GM23338 (cell line): ENCODE results near the gene POLG2. TPM values are rescaled to one million over a fixed set of nuclear protein-coding genes. Genes with fewer than 3 reads are reported as not detected.

Source experiments
- ATAC-seq: fragments of 200-7000 bp; cut with Tn5 transposase; 3 replicates; pipeline ENCODE4 v1.9.1; 2020
- DNase-seq: peaks from one replicate; pipeline ENCODE4 v3.0.0-alpha.2; 2015; ENCODE audit warnings: low spot score
- H2AFZ ChIP-seq: fragments of 200-600 bp; sonication (generic); 2 replicates; pipeline ENCODE4 v1.8.0; 2016; ENCODE audit warnings: antibody characterized with exemption, mild to moderate bottlenecking, moderate library complexity
- H3F3A ChIP-seq: fragments of 200-600 bp; sonication (generic); replicated peaks from 2 replicates; pipeline ENCODE4 v1.8.0; 2017; ENCODE audit warnings: antibody characterized with exemption, mixed run types, low read depth
- H3K27ac ChIP-seq: fragments of 200-600 bp; sonication (generic); 2 replicates; pipeline ENCODE4 v1.6.1; 2016; ENCODE audit warnings: low read depth
- H3K27me3 ChIP-seq: fragments of 200-600 bp; sonication (generic); 2 replicates; pipeline ENCODE4 v1.8.0; 2016; ENCODE audit warnings: mild to moderate bottlenecking, mixed run types, moderate library complexity; ENCODE audit not compliant: insufficient read depth
- H3K36me3 ChIP-seq: fragments of 200-600 bp; sonication (generic); 2 replicates; pipeline ENCODE4 v1.8.0; 2016; ENCODE audit warnings: mild to moderate bottlenecking; ENCODE audit not compliant: insufficient read depth
- H3K4me1 ChIP-seq: fragments of 200-600 bp; sonication (generic); 2 replicates; pipeline ENCODE4 v1.8.0; 2016; ENCODE audit warnings: mild to moderate bottlenecking, moderate library complexity; ENCODE audit not compliant: insufficient read depth
- H3K4me2 ChIP-seq: fragments of 200-600 bp; sonication (generic); 2 replicates; pipeline ENCODE4 v1.7.1; 2017; ENCODE audit warnings: mixed run types
- H3K4me3 ChIP-seq: fragments of 200-600 bp; sonication (generic); 2 replicates; pipeline ENCODE4 v1.6.1; 2016; ENCODE audit warnings: mixed run types
- H3K79me2 ChIP-seq: fragments of 200-600 bp; sonication (generic); replicated peaks from 2 replicates; pipeline ENCODE4 v1.8.0; 2017; ENCODE audit warnings: mild to moderate bottlenecking; ENCODE audit not compliant: insufficient read depth
- H3K9me2 ChIP-seq: fragments of 200-600 bp; sonication (generic); 2 replicates; pipeline ENCODE4 v1.8.0; 2017; ENCODE audit not compliant: insufficient read depth
- H4K20me1 ChIP-seq: fragments of 200-600 bp; sonication (generic); replicated peaks from 2 replicates; pipeline ENCODE4 v1.8.0; 2017; ENCODE audit warnings: mild to moderate bottlenecking; ENCODE audit not compliant: insufficient read depth
- H3K27ac Mint-ChIP-seq: 2 replicates; pipeline ENCODE4 v1.8.0; 2020; ENCODE audit warnings: inconsistent platforms, mild to moderate bottlenecking, moderate library complexity, mixed read lengths
- H3K27me3 Mint-ChIP-seq: 3 replicates; pipeline ENCODE4 v1.8.0; 2022; ENCODE audit warnings: low read depth, mild to moderate bottlenecking, moderate library complexity, mixed read lengths, inconsistent platforms; ENCODE audit not compliant: insufficient read depth, poor library complexity
- H3K36me3 Mint-ChIP-seq: 3 replicates; pipeline ENCODE4 v1.8.0; 2021; ENCODE audit warnings: low read depth, mild to moderate bottlenecking, inconsistent platforms, moderate library complexity, mixed read lengths
- H3K4me1 Mint-ChIP-seq: 3 replicates; pipeline ENCODE4 v1.8.0; 2020; ENCODE audit warnings: mild to moderate bottlenecking, inconsistent platforms, mixed read lengths
- H3K4me3 Mint-ChIP-seq: 3 replicates; pipeline ENCODE4 v1.8.0; 2021; ENCODE audit warnings: moderate library complexity, mild to moderate bottlenecking, inconsistent platforms, mixed read lengths
- H3K9me3 Mint-ChIP-seq: 3 replicates; pipeline ENCODE4 v1.8.0; 2020; ENCODE audit warnings: moderate library complexity, mild to moderate bottlenecking, inconsistent platforms, mixed read lengths
- CREB1 ChIP-seq: fragments of 250-450 bp; sonication (Bioruptor Pico); IDR thresholded peaks from 2 replicates; pipeline ENCODE4 v1.5.0; 2020; ENCODE audit warnings: low read depth, mild to moderate bottlenecking, moderate library complexity
- ETS1 ChIP-seq: IDR thresholded peaks from 2 replicates; pipeline ENCODE4 v1.6.1; 2016; ENCODE audit warnings: antibody characterized with exemption
- EZH2 ChIP-seq: fragments of 200-600 bp; sonication (generic); IDR thresholded peaks from one replicate; pipeline ENCODE4 v1.8.0; 2017; ENCODE audit warnings: antibody characterized with exemption, mild to moderate bottlenecking, low read depth; ENCODE audit not compliant: unreplicated experiment
- EZH2phosphoT487 ChIP-seq: fragments of 200-600 bp; sonication (generic); IDR thresholded peaks from one replicate; pipeline ENCODE4 v1.8.1; 2018; ENCODE audit warnings: antibody characterized with exemption; ENCODE audit not compliant: unreplicated experiment
- JUNB ChIP-seq: IDR thresholded peaks from one replicate; pipeline ENCODE4 v1.6.1; 2016; ENCODE audit warnings: antibody characterized with exemption; ENCODE audit not compliant: unreplicated experiment
- NANOG ChIP-seq: IDR thresholded peaks from 2 replicates; pipeline ENCODE4 v1.6.1; 2016; ENCODE audit warnings: antibody characterized with exemption, borderline replicate concordance
- POLR2AphosphoS5 ChIP-seq: IDR thresholded peaks from 2 replicates; pipeline ENCODE4 v1.6.1; 2016; ENCODE audit warnings: antibody characterized with exemption, low read depth
- STAT1 ChIP-seq: IDR thresholded peaks from one replicate; pipeline ENCODE4 v1.6.1; 2016; ENCODE audit warnings: antibody characterized with exemption; ENCODE audit not compliant: unreplicated experiment
- ZNF114 ChIP-seq: fragments of 250-450 bp; sonication (Bioruptor Pico); IDR thresholded peaks from 2 replicates; pipeline ENCODE4 v1.5.0; 2020; ENCODE audit warnings: mild to moderate bottlenecking, moderate library complexity
- ZNF331 ChIP-seq: fragments of 250-450 bp; sonication (Bioruptor Pico); IDR thresholded peaks from 2 replicates; pipeline ENCODE4 v1.5.0; 2020; ENCODE audit warnings: low read depth, mild to moderate bottlenecking, moderate library complexity
- ZNF462 ChIP-seq: fragments of 250-450 bp; sonication (Bioruptor Pico); IDR thresholded peaks from 2 replicates; pipeline ENCODE4 v1.5.0; 2020; ENCODE audit warnings: mild to moderate bottlenecking, moderate library complexity
- polyA plus RNA-seq: library from polyadenylated mRNA; unstranded; fragments of >200 nt; fragmentation: Nextera tagmentation; extraction: Ambion mirVana; gene quantifications from 2 replicates; pipeline ENCODE4 v1.2.1, GENCODE V29; 2016
- total RNA-seq: library from RNA; depleted of rRNA; stranded (reverse); fragments of >200 nt; shearing (Covaris generic); gene quantifications from 2 replicates; pipeline ENCODE4 v1.2.3, GENCODE V29; 2014
- TF ChIP-seq, protein P1 (sequence below), 2 experiments: fragments of 200-600 bp in 1 of 2; sonication (generic) in 1 of 2; conservative IDR thresholded peaks; 2 replicates each; pipeline versions ENCODE4 v1.5.1 to v1.6.1; 2016 to 2017; ENCODE audit warnings: antibody characterized with exemption in 2 of 2, low read depth in 2 of 2, mild to moderate bottlenecking in 2 of 2, moderate library complexity in 1 of 2
- TF ChIP-seq, protein P2 (sequence below): IDR thresholded peaks from one replicate; pipeline ENCODE4 v1.6.1; 2018; ENCODE audit warnings: antibody characterized with exemption; ENCODE audit not compliant: unreplicated experiment

POLG2 gene
- total and polyA plus RNA-seq, 2 experiments from 2014 or later = 20.2 to 28.0 TPM

DNA sequence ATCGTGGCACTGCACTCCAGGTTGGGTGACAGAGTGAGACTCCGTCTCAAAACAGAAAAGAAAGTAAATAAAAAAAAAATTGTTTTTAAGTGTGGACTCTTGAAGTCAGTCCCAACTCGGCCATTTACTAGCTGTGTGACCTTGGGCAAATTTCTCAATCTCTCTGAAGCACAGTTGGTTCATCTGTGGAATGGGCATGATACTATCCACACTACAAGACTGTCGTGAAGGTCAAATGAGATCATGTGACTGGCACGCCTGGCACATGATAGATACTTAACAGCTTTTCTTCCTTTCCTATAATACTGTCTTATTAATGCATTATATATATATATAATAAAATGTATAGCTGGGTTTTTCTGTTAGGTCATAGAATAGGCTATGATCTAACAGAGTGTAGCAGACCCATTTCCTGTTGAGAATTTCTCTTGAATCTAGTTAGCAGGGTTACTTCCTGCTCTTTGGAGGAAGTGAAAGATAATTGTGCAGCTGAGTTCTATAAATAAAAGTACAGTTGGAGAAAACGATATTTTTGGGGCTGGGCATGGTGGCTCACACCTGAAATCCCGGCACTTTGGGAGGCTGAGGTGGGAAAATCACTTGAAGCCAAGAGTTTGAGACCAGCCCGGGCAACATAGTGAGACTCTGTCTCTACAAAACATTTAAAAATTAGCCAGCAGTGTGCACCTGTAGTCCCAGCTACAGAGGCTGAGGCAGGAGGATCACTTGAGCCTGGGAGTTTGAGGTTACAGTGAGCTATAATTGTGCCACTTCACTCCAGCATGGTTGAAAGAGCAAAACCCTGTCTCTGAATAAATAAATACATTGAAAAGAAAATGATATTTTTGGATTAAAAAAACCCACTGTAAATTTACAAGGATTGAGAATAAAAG lies 40.6 kb downstream of the POLG2 start:
- no peak overlapping the region for H3K27ac Mint-ChIP-seq
- H3K9me3 Mint-ChIP-seq = no peaks in the 10 kb centered on the region
- no peak overlapping the region for H2AFZ ChIP-seq
- no peaks in the 10 kb centered on the region for H3K4me1 Mint-ChIP-seq
- DNase-seq = no peak
- H3K79me2 ChIP-seq = no peaks in the 10 kb centered on the region
- H3K4me3 ChIP-seq = no peak overlapping the region
- no peaks in the 10 kb centered on the region for H3K27me3 ChIP-seq
- H4K20me1 ChIP-seq = no peaks in the 10 kb centered on the region
- no peak overlapping the region for H3K4me2 ChIP-seq
- no peaks in the 10 kb centered on the region for H3K36me3 Mint-ChIP-seq
- TF ChIP-seq POLR2AphosphoS5 = no peak
- TF ChIP-seq, protein P1, sequence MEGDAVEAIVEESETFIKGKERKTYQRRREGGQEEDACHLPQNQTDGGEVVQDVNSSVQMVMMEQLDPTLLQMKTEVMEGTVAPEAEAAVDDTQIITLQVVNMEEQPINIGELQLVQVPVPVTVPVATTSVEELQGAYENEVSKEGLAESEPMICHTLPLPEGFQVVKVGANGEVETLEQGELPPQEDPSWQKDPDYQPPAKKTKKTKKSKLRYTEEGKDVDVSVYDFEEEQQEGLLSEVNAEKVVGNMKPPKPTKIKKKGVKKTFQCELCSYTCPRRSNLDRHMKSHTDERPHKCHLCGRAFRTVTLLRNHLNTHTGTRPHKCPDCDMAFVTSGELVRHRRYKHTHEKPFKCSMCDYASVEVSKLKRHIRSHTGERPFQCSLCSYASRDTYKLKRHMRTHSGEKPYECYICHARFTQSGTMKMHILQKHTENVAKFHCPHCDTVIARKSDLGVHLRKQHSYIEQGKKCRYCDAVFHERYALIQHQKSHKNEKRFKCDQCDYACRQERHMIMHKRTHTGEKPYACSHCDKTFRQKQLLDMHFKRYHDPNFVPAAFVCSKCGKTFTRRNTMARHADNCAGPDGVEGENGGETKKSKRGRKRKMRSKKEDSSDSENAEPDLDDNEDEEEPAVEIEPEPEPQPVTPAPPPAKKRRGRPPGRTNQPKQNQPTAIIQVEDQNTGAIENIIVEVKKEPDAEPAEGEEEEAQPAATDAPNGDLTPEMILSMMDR (conservative IDR thresholded peaks at IDR 0.05; ENCODE audit: low read depth in 2 of 2) = no peak
- TF ChIP-seq ZNF114 (CRISPR knock-in tag) = no peak
- no peak for TF ChIP-seq JUNB
- no peak for TF ChIP-seq NANOG
- no peak for TF ChIP-seq EZH2phosphoT487
- no peak for TF ChIP-seq EZH2
- TF ChIP-seq ETS1 = no peak
- TF ChIP-seq, protein P2, sequence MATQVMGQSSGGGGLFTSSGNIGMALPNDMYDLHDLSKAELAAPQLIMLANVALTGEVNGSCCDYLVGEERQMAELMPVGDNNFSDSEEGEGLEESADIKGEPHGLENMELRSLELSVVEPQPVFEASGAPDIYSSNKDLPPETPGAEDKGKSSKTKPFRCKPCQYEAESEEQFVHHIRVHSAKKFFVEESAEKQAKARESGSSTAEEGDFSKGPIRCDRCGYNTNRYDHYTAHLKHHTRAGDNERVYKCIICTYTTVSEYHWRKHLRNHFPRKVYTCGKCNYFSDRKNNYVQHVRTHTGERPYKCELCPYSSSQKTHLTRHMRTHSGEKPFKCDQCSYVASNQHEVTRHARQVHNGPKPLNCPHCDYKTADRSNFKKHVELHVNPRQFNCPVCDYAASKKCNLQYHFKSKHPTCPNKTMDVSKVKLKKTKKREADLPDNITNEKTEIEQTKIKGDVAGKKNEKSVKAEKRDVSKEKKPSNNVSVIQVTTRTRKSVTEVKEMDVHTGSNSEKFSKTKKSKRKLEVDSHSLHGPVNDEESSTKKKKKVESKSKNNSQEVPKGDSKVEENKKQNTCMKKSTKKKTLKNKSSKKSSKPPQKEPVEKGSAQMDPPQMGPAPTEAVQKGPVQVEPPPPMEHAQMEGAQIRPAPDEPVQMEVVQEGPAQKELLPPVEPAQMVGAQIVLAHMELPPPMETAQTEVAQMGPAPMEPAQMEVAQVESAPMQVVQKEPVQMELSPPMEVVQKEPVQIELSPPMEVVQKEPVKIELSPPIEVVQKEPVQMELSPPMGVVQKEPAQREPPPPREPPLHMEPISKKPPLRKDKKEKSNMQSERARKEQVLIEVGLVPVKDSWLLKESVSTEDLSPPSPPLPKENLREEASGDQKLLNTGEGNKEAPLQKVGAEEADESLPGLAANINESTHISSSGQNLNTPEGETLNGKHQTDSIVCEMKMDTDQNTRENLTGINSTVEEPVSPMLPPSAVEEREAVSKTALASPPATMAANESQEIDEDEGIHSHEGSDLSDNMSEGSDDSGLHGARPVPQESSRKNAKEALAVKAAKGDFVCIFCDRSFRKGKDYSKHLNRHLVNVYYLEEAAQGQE = no peak
- no peak for TF ChIP-seq ZNF331 (CRISPR knock-in tag)
- TF ChIP-seq STAT1 = no peak
- no peak for TF ChIP-seq ZNF462
- no peak for TF ChIP-seq CREB1 (CRISPR knock-in tag)
- H3K27ac ChIP-seq = no peak overlapping the region
- peaks cover 2% of the 10 kb centered on the region for H3K27me3 Mint-ChIP-seq
- no peaks in the 10 kb centered on the region for H3F3A ChIP-seq
- H3K4me1 ChIP-seq = no peaks in the 10 kb centered on the region
- no peak overlapping the region for H3K4me3 Mint-ChIP-seq
- ATAC-seq = no peak
- H3K36me3 ChIP-seq = no peaks in the 10 kb centered on the region
- no peaks in the 10 kb centered on the region for H3K9me2 ChIP-seq
